ENCODE data around the gene LRFN2. TPM values are rescaled to one million over a fixed set of nuclear protein-coding genes. Genes with fewer than 3 reads are reported as not detected.

LRFN2 gene
- total RNA-seq, 3 donors from 2014 or later: not detected

DNA sequence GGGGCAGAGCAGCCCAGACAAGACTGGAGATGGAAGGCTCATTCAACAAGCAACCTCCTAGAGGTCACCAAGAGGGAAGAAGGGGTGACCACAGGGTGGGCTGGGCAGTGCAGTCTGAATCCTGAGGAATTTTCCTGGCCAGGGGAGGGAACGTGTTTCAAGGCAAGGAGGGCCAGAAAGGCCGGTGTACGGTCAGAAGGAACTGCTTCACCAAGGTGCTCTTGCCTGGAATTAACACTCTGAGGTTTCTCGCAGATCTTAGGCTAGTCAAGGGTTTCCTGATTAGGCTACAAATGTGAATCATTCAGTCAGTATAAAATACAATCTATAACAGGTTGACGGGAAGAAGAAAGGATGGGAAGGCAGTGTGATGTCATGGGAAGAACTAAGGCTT lies 199.3 kb downstream of the LRFN2 start:
- Mint-ChIP-seq H3K9me3 (no peaks in the 10 kb centered on the region), H3K4me3 (no peak overlapping the region), H3K36me3 (ENCODE audit: insufficient read depth) (no peaks in the 10 kb centered on the region), H3K4me1 (ENCODE audit: low read depth) (peaks cover 47% of the 10 kb centered on the region), H3K27me3 (ENCODE audit: low read depth) (peaks cover 9% of the 10 kb centered on the region)
- DNase-seq (no peak), ATAC-seq (peak in 1 of 2 donors; percentile 13)

DNA sequence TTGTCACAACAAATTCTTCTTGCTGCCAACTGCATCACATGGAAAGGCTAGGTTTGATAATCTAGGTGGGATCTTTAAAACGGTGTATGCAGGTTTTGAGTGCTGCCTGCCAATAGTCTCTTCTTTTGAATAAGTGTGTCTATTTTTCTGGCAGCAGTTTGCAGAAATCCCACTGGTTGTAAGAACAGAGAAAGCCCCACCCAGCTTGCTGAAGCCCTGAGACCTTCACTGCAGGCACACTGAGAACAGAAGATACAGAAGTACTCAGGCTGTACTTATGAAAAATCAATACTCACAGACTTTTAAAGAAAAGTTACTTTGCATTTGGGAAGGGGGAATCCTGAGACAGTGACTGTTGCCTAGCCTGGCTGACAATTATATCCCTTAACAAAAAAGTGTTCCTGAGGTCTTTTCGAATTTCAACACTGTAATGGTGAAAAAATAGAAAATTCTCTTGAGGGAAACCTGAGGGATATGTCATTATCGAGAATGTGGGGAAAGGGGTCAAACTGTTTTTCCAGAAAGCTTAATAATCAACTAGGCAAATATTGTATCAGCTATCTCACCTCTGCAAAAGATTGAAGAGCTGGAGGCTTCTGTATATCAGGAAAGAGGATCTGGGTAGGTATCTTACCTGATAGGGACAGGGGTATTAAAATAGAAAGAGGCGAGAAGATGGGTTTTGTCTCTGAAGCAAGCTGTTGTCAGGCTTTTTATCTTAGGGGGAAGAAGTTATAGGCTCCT lies 199.9 kb downstream of the LRFN2 start:
- DNase-seq (no peak), ATAC-seq (no peak)
- peaks cover 47% of the 10 kb centered on the region for H3K4me1 Mint-ChIP-seq (ENCODE audit: low read depth)
- H3K36me3 Mint-ChIP-seq (ENCODE audit: insufficient read depth): no peaks in the 10 kb centered on the region
- peaks cover 9% of the 10 kb centered on the region for H3K27me3 Mint-ChIP-seq (ENCODE audit: low read depth)
- H3K4me3 Mint-ChIP-seq: no peak overlapping the region
- no peaks in the 10 kb centered on the region for H3K9me3 Mint-ChIP-seq

DNA sequence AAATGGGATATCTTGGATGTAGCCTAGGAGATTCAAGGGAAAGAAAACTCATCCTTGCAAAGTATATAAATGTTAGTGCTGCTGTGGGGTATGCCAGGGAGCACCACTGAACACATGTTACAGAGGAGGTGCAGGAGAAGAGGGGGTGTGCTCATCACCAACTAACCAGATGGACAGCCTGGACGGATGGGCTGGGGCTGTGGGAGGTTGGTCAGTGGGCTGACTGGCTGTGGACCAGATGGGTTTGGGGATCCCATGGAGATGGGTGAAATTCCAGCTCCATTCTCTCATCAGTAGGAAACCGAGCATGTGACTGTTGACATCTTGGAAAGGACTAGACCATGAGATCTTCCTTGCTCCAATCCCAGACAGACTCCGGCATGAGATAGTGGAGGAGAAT lies 201.0 kb downstream of the LRFN2 start:
- DNase-seq: no peak
- Mint-ChIP-seq H3K4me3 (no peak overlapping the region), H3K4me1 (ENCODE audit: low read depth) (peaks cover 45% of the 10 kb centered on the region)

DNA sequence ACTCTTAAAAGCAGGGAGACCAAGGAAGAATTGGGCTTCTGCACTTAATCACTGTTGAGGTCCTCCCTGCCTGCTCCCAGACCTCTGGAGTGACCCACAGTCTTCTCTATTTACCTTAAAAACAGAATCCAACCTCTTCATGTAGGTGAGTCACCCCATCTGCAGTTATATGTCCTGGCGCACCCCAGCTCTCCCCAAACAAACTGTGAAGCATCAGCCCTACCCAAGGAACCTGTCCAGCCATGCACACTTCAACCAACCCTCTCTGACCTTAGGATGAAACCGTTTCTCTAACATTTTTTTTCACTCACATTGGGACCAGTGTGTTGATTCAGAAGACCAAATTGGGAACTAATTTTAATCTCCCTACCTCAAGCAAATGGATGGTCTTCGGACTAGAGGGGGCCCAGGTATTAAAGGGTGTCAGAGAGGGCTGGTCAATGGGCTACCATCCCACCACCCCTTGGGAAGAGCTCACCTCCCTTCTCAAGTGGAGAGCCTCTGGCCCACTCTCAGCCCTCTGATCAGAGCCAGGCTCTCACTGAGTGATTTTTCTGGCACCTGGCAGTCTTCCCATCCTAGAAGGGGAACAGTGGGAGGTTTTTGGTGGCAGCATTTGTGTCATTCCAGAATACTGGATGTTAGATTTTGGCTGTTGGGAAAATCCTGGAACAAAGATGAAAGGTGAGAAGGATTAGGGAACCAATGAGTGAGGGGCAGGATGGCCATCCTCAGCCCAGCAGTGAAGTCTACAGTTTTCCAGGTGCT lies 203.6 kb downstream of the LRFN2 start:
- Mint-ChIP-seq H3K27me3 (ENCODE audit: low read depth) (peaks cover 5% of the 10 kb centered on the region), H3K36me3 (ENCODE audit: insufficient read depth) (no peaks in the 10 kb centered on the region), H3K9me3 (no peaks in the 10 kb centered on the region), H3K4me3 (no peak overlapping the region), H3K4me1 (ENCODE audit: low read depth) (peaks cover 23% of the 10 kb centered on the region)
- ATAC-seq: no peak
- DNase-seq: no peak

More for the DNA sequence above, 201.0 kb downstream of the LRFN2 start:
- Mint-ChIP-seq H3K9me3 (no peaks in the 10 kb centered on the region), H3K27me3 (ENCODE audit: low read depth) (peaks cover 9% of the 10 kb centered on the region), H3K36me3 (ENCODE audit: insufficient read depth) (no peaks in the 10 kb centered on the region)
- no peak for ATAC-seq

DNA sequence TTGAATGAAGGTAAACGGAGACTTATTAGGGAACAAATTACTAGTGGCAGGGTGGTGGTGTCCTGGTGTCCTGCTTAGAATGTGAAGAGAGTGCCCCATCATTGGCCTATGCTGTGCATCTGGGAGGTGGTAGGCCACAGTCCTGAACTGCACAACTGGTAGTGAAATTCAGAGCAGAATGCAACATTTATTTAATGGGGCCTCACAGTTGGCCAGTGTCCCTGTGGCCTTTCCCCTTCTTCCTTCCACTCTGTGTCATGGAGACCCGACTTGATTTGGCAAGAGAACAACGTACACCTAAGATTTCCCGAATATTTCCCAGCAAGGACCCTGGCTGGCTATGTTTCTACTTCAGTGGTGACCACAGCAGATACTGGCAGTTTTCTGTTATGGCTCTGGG lies 206.9 kb downstream of the LRFN2 start:
- Mint-ChIP-seq H3K4me1 (ENCODE audit: low read depth) (no peaks in the 10 kb centered on the region), H3K36me3 (ENCODE audit: insufficient read depth) (no peaks in the 10 kb centered on the region), H3K4me3 (no peak overlapping the region), H3K27me3 (ENCODE audit: low read depth) (no peaks in the 10 kb centered on the region), H3K9me3 (no peaks in the 10 kb centered on the region)
- DNase-seq (no peak), ATAC-seq (no peak)

DNA sequence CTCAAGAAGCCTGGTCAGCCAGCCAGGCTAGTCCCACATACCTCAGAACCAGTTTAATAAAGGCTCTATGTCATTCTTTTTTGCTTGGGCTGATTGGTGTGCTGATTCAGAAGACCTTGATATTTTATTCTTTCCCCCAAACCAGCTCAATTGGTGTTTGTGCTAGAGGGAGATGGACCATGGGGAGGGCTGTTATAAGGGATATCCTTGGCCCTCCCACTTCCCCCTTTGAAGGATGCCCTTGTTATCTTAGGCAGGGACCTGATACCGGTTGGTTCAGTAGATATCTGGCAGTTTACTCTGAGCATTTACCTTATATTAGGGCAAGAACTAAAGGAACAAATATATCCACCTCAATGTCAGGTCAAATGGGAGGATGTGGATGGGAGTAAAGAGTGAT lies 207.4 kb downstream of the LRFN2 start:
- Mint-ChIP-seq H3K27me3 (ENCODE audit: low read depth) (no peaks in the 10 kb centered on the region), H3K9me3 (no peaks in the 10 kb centered on the region), H3K4me1 (ENCODE audit: low read depth) (no peaks in the 10 kb centered on the region), H3K36me3 (ENCODE audit: insufficient read depth) (no peaks in the 10 kb centered on the region), H3K4me3 (no peak overlapping the region)
- ATAC-seq (no peak), DNase-seq (no peak)

DNA sequence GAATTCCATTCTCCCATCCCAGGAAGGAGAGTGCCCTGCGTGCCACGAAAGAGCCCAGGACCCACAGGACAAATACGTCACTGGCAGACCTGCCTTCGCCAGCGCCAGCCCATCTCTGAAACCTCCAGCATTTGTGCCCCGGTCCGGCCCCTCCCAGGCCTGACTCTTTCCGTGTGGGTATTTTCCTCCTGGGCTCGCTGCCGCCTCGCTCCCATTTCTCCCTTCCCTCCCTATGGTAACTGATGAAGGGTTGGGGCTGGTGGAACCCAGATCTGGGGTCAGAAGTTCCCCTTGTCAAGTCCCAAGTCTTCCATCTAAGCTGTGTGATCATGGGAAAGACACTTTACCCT lies 208.5 kb downstream of the LRFN2 start:
- Mint-ChIP-seq H3K9me3 (no peaks in the 10 kb centered on the region), H3K4me3 (no peak overlapping the region), H3K36me3 (ENCODE audit: insufficient read depth) (no peaks in the 10 kb centered on the region), H3K4me1 (ENCODE audit: low read depth) (no peaks in the 10 kb centered on the region), H3K27me3 (ENCODE audit: low read depth) (no peaks in the 10 kb centered on the region)
- ATAC-seq (no peak), DNase-seq (no peak)

DNA sequence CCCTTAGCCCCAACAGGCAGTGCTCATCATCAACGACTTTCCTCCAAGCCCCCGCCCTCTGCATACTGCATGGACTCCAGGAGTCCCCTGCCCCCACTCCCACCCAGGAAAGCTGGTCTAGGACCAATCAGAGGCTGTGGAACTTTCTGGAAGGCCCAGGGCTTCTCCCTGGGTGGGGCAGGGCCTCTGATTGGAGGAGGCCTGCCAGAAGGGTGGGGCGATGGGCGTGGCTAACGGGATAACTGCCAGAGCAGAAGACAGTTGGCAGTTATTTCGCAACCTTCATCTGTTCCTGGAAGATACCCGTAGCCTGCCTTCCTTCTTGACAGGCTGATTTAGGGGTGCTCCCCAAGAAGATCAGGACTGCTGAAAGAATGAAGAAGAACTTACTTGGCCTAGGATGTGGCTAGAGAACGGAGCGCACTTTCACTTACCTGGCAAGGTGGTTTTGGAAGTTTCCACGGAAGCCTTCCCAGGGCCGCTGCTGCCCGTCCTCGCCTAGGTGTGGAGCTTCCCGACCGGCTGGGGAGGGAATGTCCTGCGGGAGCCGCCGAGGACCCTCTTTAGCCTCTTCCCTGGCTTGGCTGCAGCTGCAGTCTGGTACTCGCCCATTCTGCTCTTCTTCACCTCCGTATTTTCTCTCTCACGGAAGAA lies 209.0 kb downstream of the LRFN2 start:
- H3K4me3 Mint-ChIP-seq: no peak overlapping the region
- no peaks in the 10 kb centered on the region for H3K36me3 Mint-ChIP-seq (ENCODE audit: insufficient read depth)

DNA sequence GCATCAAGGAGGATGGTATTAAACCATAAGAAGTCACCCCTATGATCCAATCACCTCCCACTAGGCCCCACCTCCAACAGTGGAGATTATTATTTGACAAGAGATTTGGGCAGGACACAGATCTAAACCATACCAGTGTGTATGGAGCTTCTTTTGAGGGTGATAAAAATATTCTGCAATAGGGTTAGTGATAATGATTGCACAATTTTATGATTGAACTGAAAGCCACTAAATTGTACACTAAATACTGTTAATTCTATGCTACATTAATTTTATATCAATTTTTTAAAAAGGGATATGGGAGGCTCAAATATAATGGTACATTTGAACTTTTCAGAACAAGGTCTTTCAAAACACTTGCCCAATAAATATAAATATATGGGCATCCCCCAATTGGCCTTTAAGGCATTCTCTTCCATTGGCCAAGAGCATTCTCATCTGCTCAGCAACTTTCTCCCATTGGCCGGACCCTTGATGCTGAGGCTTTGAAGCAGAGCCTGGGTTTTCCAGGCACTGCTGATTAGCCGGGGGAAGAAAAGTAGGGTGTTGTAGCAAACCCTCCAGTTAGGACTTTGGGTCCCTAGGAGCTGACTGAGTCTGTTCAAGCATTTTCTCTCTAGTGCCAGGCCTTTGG lies 209.9 kb downstream of the LRFN2 start:
- Mint-ChIP-seq H3K27me3 (ENCODE audit: low read depth) (no peaks in the 10 kb centered on the region), H3K9me3 (no peaks in the 10 kb centered on the region), H3K36me3 (ENCODE audit: insufficient read depth) (no peaks in the 10 kb centered on the region), H3K4me3 (no peak overlapping the region), H3K4me1 (ENCODE audit: low read depth) (no peaks in the 10 kb centered on the region)
- ATAC-seq (no peak), DNase-seq (no peak)

More for the DNA sequence above, 209.0 kb downstream of the LRFN2 start:
- no peaks in the 10 kb centered on the region for H3K27me3 Mint-ChIP-seq (ENCODE audit: low read depth)
- H3K9me3 Mint-ChIP-seq: no peaks in the 10 kb centered on the region
- no peaks in the 10 kb centered on the region for H3K4me1 Mint-ChIP-seq (ENCODE audit: low read depth)
- no peak for ATAC-seq
- no peak for DNase-seq

DNA sequence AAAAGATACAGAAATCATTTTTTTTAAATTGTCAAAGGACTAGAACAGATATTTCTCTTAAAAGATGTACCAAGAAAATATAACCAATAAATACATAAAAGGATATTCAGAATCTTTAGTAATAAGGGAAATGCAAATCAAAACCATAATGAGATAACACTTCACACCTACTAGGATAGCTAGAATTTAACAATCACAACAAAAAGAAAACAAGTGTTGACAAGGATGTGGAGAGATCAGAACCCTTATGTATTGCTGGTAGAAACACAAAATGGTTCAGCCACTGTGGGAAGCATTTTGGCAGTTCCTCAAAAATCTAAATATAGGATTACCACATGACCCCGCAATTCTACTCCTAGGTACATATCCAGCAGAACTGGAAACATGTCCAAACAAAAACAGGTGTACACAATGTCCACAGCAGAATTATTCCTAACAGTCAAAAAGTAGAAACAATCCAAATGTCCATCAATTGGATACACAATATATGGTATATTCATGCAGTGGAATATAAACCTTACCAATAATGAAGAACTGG lies 211.0 kb downstream of the LRFN2 start:
- peaks cover 3% of the 10 kb centered on the region for H3K9me3 Mint-ChIP-seq
- no peaks in the 10 kb centered on the region for H3K36me3 Mint-ChIP-seq (ENCODE audit: insufficient read depth)
- no peak for DNase-seq
- peaks cover 2% of the 10 kb centered on the region for H3K4me1 Mint-ChIP-seq (ENCODE audit: low read depth)
- H3K4me3 Mint-ChIP-seq: no peak overlapping the region
- no peak for ATAC-seq
- H3K27me3 Mint-ChIP-seq (ENCODE audit: low read depth): no peaks in the 10 kb centered on the region

DNA sequence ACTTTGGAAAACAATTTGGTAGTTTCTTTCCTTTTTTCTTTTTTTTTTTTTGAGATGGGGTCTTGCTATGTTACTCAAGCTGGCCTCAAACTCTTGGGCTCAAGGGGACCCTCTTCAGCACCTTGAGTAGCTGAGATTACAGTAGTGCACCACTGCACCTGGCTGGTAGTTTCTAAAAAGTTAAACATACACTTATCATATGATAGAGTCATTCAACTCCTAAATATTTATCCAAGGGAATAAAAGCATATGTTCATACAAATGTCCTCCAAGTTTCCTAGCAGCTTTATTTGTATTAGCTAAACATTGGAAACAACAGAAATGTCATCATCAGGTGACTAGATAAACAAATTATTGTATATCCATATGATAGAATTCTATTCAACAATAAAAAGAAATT lies 213.9 kb downstream of the LRFN2 start:
- H3K4me3 Mint-ChIP-seq: no peak overlapping the region
- peaks cover 19% of the 10 kb centered on the region for H3K4me1 Mint-ChIP-seq (ENCODE audit: low read depth)
- no peaks in the 10 kb centered on the region for H3K36me3 Mint-ChIP-seq (ENCODE audit: insufficient read depth)
- ATAC-seq (no peak), DNase-seq (no peak)
- peaks cover 3% of the 10 kb centered on the region for H3K9me3 Mint-ChIP-seq
- no peaks in the 10 kb centered on the region for H3K27me3 Mint-ChIP-seq (ENCODE audit: low read depth)

DNA sequence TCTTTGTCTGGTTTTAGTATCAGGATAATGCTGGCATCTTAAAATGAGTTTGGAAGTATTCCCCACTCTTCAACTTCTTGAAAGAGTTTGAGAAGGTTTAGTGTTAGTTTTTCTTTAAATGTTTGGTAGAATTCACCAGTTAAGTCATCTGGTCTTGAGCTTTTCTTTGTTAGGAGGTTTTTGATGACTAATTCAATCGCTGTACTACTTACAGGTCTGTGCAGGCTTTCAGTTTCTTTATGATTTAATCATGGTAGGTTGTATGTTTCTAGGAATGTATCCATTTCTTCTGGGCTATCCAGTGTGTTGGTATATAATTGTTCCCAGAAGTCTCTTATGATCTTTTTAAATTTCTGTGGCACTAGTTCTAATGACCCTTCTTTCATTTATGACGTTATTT lies 215.5 kb downstream of the LRFN2 start:
- ATAC-seq: peak in 1 of 2 donors; percentile 54

DNA sequence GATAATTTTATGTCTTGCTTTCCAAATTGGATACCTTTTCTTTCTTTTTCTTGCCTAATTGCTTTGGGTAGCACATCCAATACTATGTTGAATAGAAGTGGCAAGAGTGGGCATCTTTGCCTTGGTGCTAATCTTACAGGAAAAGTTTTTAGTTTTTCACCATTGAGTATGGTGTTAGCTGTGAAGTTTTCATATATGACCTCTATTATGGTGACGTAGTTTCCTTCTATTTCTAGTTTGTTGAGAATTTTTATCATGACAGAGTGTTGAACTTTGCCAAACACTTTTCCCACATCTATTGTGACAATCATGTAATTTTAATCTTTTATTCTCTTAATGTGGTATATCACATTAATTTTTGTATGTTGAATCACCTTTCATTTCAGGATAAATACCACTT lies 216.1 kb downstream of the LRFN2 start:
- DNase-seq: no peak
- Mint-ChIP-seq H3K9me3 (peaks cover 7% of the 10 kb centered on the region), H3K4me1 (ENCODE audit: low read depth) (peaks cover 19% of the 10 kb centered on the region), H3K27me3 (ENCODE audit: low read depth) (no peaks in the 10 kb centered on the region), H3K36me3 (ENCODE audit: insufficient read depth) (no peaks in the 10 kb centered on the region), H3K4me3 (no peak overlapping the region)
- ATAC-seq: no peak

More for the DNA sequence above, 215.5 kb downstream of the LRFN2 start:
- Mint-ChIP-seq H3K9me3 (peaks cover 3% of the 10 kb centered on the region), H3K4me1 (ENCODE audit: low read depth) (peaks cover 19% of the 10 kb centered on the region), H3K36me3 (ENCODE audit: insufficient read depth) (no peaks in the 10 kb centered on the region), H3K27me3 (ENCODE audit: low read depth) (no peaks in the 10 kb centered on the region), H3K4me3 (no peak overlapping the region)
- no peak for DNase-seq

DNA sequence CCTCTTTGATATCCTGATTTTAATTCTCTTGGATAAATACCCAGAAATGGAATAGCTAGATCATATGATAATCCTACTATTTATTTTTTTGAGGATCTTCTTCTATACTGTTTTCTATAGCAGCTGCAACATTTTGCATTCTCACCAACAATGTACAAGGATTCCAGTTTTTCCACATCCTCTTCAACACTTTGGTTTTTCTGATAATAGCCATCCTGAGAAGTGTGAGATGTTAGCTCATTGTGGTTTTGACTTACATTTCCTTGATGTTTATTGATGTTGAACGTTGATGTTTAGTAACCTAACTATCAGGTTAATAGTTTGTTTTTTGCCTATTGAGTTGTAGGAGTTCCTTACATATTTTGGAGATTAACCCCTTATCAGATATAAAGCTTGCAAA lies 217.3 kb downstream of the LRFN2 start:
- Mint-ChIP-seq H3K9me3 (peaks cover 11% of the 10 kb centered on the region), H3K36me3 (ENCODE audit: insufficient read depth) (no peaks in the 10 kb centered on the region), H3K4me1 (ENCODE audit: low read depth) (peaks cover 19% of the 10 kb centered on the region), H3K27me3 (ENCODE audit: low read depth) (no peaks in the 10 kb centered on the region), H3K4me3 (no peak overlapping the region)
- ATAC-seq (no peak), DNase-seq (no peak)

Measured in activated T-cell treated with anti-CD3 and anti-CD28 coated beads, Interleukin-2, amount 50 U/mL, for 4 hours (primary cell).